GM21423 (cell line): Measurements from ENCODE around the gene PRPSAP1.

Experiments used
- ATAC-seq: cut with Tn5 transposase; IDR thresholded peaks from one replicate; pipeline ENCODE4 v1.9.1; 2021; ENCODE audit warnings: mild to moderate bottlenecking, moderate library complexity; ENCODE audit not compliant: unreplicated experiment

The PRPSAP1 gene

GRCh38 chr17:76383546-76384221 lies 30.0 kb upstream of the PRPSAP1 start:
- peak; percentile 14 for ATAC-seq

DNA sequence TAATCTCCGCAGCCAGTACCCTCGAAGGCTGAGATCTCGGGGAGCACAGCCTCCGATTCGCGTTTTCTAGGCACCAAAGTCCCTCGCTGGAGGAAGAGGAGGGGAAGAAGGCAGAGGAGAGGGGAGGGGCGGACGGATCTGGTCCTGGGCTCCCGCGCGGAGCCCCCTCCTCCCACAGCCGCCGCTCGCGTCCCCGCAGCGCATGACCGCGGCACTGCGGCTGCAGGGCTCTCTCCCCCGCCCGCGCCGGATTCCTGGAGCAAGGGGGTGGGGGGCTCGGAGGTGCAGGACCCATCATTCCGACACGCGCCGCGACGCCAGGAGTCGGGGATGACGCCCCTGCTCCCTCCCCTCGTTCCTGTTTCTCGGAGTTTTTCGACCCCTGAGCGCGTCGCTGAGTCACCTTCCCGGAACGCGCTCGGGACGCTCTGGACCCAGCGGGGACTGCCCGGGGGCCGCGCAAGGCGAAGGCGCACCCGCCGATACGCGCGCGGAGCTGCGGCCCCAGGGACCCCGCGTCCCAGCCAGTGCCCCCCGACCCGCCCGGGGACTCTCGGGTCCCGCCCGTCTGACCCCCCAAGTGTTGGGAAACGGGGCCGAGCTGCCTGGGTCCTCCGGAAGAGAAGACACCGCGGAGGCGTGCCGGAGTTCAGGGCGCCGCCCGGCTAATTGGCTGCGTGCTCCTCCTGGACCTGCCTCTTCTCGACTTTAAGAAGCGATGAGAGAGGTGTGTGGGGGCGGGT lies 29.3 kb upstream of the PRPSAP1 start:
- ATAC-seq = peak; percentile 23

DNA sequence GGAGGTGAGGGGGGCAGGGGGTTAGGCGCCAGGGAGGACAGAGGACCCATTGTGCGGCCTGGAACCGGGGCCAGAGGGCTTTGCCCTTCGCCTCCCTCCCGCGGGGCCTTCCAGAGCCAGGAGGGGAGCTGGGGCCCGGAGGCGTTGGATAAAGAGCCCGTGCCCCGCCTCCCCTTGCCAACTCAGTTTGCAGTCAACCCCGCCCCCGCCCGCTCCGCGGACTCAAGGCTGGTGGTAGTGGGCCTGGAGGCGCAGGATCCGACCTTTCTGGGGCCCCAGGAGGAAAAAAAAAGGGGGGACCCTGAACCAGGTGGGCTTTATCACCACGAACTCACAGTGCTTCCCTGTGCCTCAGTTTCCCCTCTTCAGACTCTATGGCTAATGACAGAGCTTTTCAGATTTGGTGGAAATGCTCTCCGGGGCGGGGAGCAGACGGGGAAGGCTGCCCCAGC lies 28.7 kb upstream of the PRPSAP1 start:
- no peak for ATAC-seq

DNA sequence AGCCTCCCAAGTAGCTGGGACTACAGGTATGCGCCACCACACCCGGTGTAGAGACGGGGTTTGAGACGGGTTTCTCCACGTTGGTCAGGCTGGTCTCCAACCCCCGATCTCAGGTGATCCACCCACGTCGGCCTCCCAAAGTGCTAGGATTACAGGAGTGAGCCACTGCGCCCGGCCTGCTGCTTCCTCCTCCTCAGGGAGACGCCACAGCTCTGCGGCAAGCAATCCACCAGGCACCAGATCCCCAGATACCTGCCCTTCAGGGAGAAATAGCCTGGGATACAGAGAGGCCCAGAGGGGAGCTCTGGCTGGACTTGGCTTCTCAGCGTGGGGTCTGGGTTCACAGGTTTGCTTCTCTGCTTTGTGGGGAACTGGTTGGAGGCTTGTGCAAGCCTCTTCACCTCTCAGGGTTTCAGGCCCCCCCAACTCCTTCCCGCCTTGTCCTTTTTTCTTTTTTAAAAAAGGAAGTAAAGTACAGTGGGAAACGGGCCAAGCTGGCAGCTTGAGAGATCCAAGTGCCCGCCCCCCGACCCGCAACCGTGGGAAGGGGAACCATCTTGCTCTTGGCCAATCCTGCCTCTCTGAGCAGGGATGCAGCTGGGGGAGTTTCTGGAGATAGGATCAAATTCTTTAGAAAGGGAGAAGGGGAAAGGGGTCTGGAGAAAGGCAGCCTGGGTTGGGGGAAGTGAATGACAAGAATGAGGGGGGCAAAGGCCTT lies 28.1 kb upstream of the PRPSAP1 start:
- no peak for ATAC-seq

GRCh38 chr17:76379646-76380376 lies 26.1 kb upstream of the PRPSAP1 start:
- ATAC-seq = no peak

DNA sequence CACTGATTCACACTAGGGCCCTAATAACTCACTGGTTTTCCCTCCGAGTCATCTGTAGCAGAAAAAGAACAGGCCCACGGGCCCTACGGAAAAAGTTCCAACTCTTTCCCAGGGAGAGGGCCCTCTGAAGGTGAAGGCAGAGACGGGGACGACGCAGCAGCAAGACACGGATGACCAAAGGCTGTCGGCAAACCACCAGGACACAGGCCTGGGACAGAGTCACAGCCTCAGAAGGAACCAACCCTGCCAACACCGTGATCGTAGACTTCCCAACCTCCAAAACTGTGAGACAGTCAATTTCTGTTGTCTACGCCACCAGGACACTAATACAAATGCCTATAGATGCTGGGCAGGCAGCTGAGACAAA lies 25.5 kb upstream of the PRPSAP1 start:
- ATAC-seq = no peak

- ATAC-seq = no peak
Observed at GRCh38 chr17:76378548-76379274, 25.0 kb upstream of the PRPSAP1 start.

- ATAC-seq = no peak
Observed at GRCh38 chr17:76376318-76377133, 22.8 kb upstream of the PRPSAP1 start.

- no peak for ATAC-seq
Observed at GRCh38 chr17:76371656-76372628, 18.2 kb upstream of the PRPSAP1 start.

DNA sequence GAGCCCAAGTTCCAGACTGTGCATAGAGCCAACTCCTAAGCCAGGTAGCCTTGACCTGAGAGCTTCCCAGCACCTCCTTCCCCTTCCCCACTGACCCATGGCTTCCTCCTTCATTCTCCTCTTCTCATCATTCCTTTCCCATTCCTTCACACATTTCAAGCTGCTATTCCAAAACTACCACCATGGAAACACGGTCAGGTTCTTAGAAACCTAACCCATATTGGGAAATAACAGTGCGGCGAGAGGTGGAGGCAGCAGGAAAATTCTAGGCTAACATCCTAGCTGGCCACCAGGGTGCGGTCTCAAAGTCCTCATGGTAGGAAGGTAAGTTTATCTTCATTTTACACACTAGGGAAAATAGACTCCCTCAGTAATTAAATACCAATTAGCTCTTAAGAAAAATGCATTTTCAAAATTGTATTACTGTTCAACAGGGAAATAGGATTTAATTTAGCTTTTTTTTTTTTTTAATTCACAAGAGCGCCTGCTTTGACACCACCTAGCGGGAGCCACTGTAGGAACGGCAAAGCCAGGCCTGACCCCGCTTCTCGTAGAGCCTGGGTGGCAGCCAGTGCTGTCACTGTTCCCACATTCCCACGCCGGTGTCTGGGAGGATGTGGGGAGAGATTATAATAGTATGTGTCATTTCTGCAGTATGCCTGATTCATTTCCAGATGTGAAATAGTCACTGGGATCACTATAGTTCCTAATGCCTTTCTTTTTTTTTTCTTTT lies 16.7 kb upstream of the PRPSAP1 start:
- ATAC-seq = no peak

DNA sequence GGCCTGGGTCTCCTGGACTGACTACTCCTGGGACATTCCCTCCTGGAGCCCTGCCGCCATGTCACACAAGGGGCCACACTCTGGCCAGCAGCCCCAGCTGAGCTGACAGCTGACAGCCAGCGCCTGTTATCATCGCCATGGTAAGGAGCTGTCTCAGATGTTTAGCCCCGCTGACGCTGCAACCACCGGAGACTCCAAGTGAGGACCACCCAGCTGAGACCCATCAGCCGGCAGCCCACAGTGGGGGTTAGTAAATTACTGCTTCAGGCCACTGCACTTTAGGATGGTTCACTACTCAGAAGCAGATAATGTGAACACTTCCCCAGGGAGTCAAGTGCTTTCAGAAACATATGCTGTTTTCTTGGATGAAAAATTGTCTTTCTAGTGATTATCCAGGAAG lies 16.1 kb upstream of the PRPSAP1 start:
- ATAC-seq = no peak

GRCh38 chr17:76369379-76369778 lies 15.7 kb upstream of the PRPSAP1 start:
- ATAC-seq = no peak

GRCh38 chr17:76368545-76368944 lies 14.8 kb upstream of the PRPSAP1 start:
- ATAC-seq = no peak

DNA sequence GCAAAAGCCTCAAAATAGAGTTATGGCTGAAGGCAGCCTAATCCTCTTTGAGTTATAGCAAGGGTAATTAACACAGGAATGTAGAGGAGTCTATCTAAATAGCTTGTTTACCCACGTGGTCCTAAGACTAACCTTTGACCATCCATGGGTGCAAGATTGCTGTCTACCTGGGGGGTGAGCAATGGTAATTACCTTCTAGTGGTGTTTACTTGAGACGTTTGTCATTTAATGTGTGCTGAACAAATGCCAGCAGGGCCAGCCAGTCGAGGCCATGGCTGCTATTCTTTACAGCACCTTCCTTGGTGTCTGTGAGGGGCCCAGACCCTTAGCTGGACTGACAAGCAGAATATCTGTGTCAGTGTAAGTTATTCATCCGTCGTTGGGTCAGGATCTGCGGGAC lies 13.9 kb upstream of the PRPSAP1 start:
- no peak for ATAC-seq

GRCh38 chr17:76366247-76366646 lies 12.5 kb upstream of the PRPSAP1 start:
- ATAC-seq = no peak

DNA sequence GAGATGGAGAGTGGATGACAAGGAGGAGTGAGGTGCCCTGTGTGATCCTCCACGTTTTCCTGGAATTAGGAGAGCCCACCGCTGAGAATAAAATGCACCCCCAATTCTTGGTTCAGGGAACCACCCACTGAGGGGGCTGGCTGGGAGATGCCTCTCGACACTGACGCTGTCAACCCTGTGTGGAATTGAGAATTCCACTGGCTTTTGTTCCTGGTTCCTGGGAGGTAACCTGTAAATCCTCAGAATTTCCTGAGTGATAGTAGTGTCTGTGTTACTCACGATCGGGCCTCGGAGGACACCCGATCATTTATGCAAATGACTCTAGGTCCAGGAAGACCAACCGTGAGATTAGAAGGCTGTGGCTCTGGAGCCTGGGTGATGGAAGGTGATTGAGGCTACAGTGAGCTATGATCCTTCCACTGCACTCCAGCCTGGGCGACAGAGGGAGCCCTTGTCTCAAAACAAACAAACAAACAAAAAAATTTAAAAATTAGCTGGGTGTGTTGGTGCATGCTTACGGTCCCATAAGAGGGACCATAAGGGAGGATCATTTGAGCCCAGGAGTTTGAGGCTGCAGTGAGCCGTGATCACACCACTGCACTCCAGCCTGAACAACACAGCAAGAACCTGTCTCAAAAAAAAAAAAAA lies 11.7 kb upstream of the PRPSAP1 start:
- no peak for ATAC-seq

GRCh38 chr17:76363107-76363842 lies 9.6 kb upstream of the PRPSAP1 start:
- ATAC-seq = no peak
